MCF 10A (cell line): ENCODE measurements around the gene HBG2. TPM values are rescaled to one million over a fixed set of nuclear protein-coding genes. Genes with fewer than 3 reads are reported as not detected.

Experiments
- BruUV-seq: library from RNA; stranded (reverse); fragments of 400-500 nt; replicated peaks from 2 replicates; lab custom pipeline; 2021; lab: Mats Ljungman, UMichigan
- CTCF ChIA-PET: fragments of 300-600 bp; sonication (Branson Sonifier 250); formaldehyde crosslinking; extraction: SDS; loops from one replicate; lab custom pipeline; 2021; ENCODE audit warnings: antibody characterized with exemption, inconsistent platforms; lab: Yijun Ruan, JAX
- POLR2A ChIA-PET: fragments of 300-600, 350-650 bp; sonication (Branson Sonifier 250); formaldehyde crosslinking; extraction: SDS; loops from one replicate; lab custom pipeline; 2020; ENCODE audit warnings: antibody characterized with exemption, inconsistent platforms; lab: Yijun Ruan, JAX
- DNase-seq: peaks from one replicate; pipeline ENCODE4 v3.0.0-alpha.2; 2018; ENCODE audit not compliant: unreplicated experiment
- H3K27ac Mint-ChIP-seq: one replicate; pipeline ENCODE4 v1.8.0; 2022; ENCODE audit warnings: mild to moderate bottlenecking, low read depth, mixed read lengths; ENCODE audit not compliant: unreplicated experiment
- H3K27me3 Mint-ChIP-seq: one replicate; pipeline ENCODE4 v1.8.0; 2022; ENCODE audit warnings: mixed read lengths; ENCODE audit not compliant: insufficient read depth, unreplicated experiment
- H3K36me3 Mint-ChIP-seq: one replicate; pipeline ENCODE4 v1.8.0; 2022; ENCODE audit warnings: mild to moderate bottlenecking, moderate library complexity, mixed read lengths; ENCODE audit not compliant: insufficient read depth, unreplicated experiment
- H3K4me1 Mint-ChIP-seq: one replicate; pipeline ENCODE4 v1.8.0; 2022; ENCODE audit warnings: mixed read lengths; ENCODE audit not compliant: insufficient read depth, unreplicated experiment
- H3K4me3 Mint-ChIP-seq: one replicate; pipeline ENCODE4 v1.8.0; 2022; ENCODE audit warnings: mild to moderate bottlenecking, moderate library complexity, mixed read lengths; ENCODE audit not compliant: unreplicated experiment
- H3K9me3 Mint-ChIP-seq: one replicate; pipeline ENCODE4 v1.8.0; 2022; ENCODE audit warnings: mixed read lengths; ENCODE audit not compliant: unreplicated experiment
- CTCF ChIP-seq: fragments of 200-600 bp; IDR thresholded peaks from one replicate; pipeline ENCODE4 v1.8.0; 2022; ENCODE audit warnings: antibody characterized with exemption, mild to moderate bottlenecking; ENCODE audit not compliant: unreplicated experiment
- intact Hi-C: fragments of 100-400 bp; cut with micrococcal nuclease; formaldehyde crosslinking; loops from 2 replicates; pipeline ENCODE4 v1.14.1; 2022
- total RNA-seq: library from RNA; stranded (reverse); gene quantifications from 2 replicates; pipeline ENCODE4 v1.2.3, GENCODE V29; 2022

The HBG2 gene
- total RNA-seq, 1 experiment from 2014 or later, result not detected

DNA sequence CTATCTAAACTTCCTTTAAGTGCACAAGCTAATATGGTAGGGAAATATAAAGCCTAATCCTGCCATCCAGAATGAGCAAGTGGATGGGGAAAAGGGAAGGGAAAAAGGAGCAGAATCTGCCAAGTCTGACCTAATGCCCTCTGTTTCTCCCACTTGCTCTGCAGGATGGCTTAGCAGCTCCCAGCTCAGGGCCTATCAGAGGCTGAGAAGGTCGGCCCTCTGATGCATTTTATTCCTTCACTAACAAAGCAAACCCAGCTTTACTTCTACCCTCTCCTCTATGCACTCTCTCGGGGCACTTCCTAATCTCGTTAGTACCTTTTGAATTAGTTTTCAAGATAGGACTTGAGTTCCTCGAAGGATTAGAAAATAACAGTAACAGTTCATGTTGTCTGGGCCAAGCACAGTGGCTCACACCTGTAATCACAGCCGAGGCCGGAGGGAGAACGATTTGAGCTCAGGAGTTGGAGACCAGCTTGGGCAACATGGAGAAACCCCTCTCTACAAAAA, 44.1 kb downstream of the HBG2 start:
- Mint-ChIP-seq H3K36me3 (no peaks in the 10 kb centered on the region), H3K27ac (no peak overlapping the region)

GRCh38 chr11:5204787-5205186, 49.8 kb downstream of the HBG2 start:
- Mint-ChIP-seq H3K9me3 (no peaks in the 10 kb centered on the region), H3K27me3 (peaks cover 39% of the 10 kb centered on the region), H3K4me1 (peaks cover 5% of the 10 kb centered on the region), H3K36me3 (no peaks in the 10 kb centered on the region), H3K27ac (no peak overlapping the region), H3K4me3 (no peak overlapping the region)
- CTCF ChIA-PET, result interaction anchor here (0.6 to 3.3 kb wide), 13 partner anchors 9 to 1271 kb away, joined by 3 to 14 read pairs (median 3); no protein-coding TSS in a partner anchor
- DNase-seq, result peak; percentile 63
- POLR2A ChIA-PET, result no interaction called here
- no TSS peak for BruUV-seq
- intact Hi-C loops, result loop anchor here (1.0 to 5.0 kb wide), 5 partner anchors 80 to 604 kb away; partner anchors contain the start of gene OR52N2
- TF ChIP-seq CTCF, result peak; percentile 58

More for the DNA sequence above, 44.1 kb downstream of the HBG2 start:
- no peak overlapping the region for H3K4me3 Mint-ChIP-seq
- peaks cover 5% of the 10 kb centered on the region for H3K4me1 Mint-ChIP-seq
- H3K27me3 Mint-ChIP-seq, result peaks cover 11% of the 10 kb centered on the region
- no peak for TF ChIP-seq CTCF
- intact Hi-C loops, result no loop called here
- BruUV-seq, result no TSS peak
- H3K9me3 Mint-ChIP-seq, result no peaks in the 10 kb centered on the region
- POLR2A ChIA-PET, result no interaction called here
- DNase-seq, result no peak
- CTCF ChIA-PET, result interaction anchor here (0.8 kb wide), 1 partner anchor 81 kb away, joined by 4 read pairs; no protein-coding TSS in a partner anchor

GRCh38 chr11:5203366-5203765, 51.2 kb downstream of the HBG2 start:
- Mint-ChIP-seq H3K4me1 (peaks cover 5% of the 10 kb centered on the region), H3K27me3 (peaks cover 46% of the 10 kb centered on the region), H3K4me3 (no peak overlapping the region), H3K27ac (no peak overlapping the region), H3K36me3 (no peaks in the 10 kb centered on the region), H3K9me3 (no peaks in the 10 kb centered on the region)
- no peak for TF ChIP-seq CTCF
- intact Hi-C loops, result no loop called here
- BruUV-seq, result no TSS peak
- DNase-seq, result no peak
- CTCF ChIA-PET, result interaction anchor here (0.6 to 3.3 kb wide), 13 partner anchors 9 to 1152 kb away, joined by 3 to 18 read pairs (median 3); no protein-coding TSS in a partner anchor
- POLR2A ChIA-PET, result no interaction called here

Other genes with a start within 250 kb of the HBG2 start
- not detected in 2 replicates for gene OR52J3, start 208.3 kb downstream of the HBG2 start, total RNA-seq
- not detected in 2 replicates for gene OR52E2, start 195.2 kb downstream of the HBG2 start, total RNA-seq
- gene OR52E1, start 185.2 kb downstream of the HBG2 start, total RNA-seq, result not detected in 2 replicates
- gene OR52A5, start 116.4 kb downstream of the HBG2 start, total RNA-seq, result not detected in 2 replicates
- gene OR52A1, start 100.0 kb downstream of the HBG2 start, total RNA-seq, result not detected in 2 replicates
- not detected in 2 replicates for gene OR51V1, start 54.1 kb downstream of the HBG2 start, total RNA-seq
- not detected in 2 replicates for gene HBB, start 27.7 kb downstream of the HBG2 start, total RNA-seq
- not detected in 2 replicates for gene HBD, start 20.3 kb downstream of the HBG2 start, total RNA-seq
- gene HBG1, start 4.9 kb downstream of the HBG2 start, total RNA-seq, result not detected in 2 replicates
- not detected in 2 replicates for gene HBE1, start 15.2 kb upstream of the HBG2 start, total RNA-seq
- gene OR51B4, start 47.2 kb upstream of the HBG2 start, total RNA-seq, result not detected in 2 replicates
- gene OR51B2, start 69.5 kb upstream of the HBG2 start, total RNA-seq, result not detected in 2 replicates
- gene OR51B5, start 88.7 kb upstream of the HBG2 start, total RNA-seq, result not detected in 2 replicates
- not detected in 2 replicates for gene OR51B6, start 96.7 kb upstream of the HBG2 start, total RNA-seq
- not detected in 2 replicates for gene OR51M1, start 129.0 kb upstream of the HBG2 start, total RNA-seq
- gene OR51Q1, start 167.3 kb upstream of the HBG2 start, total RNA-seq, result not detected in 2 replicates
- not detected in 2 replicates for gene OR51I1, start 186.7 kb upstream of the HBG2 start, total RNA-seq
- gene OR51I2, start 194.5 kb upstream of the HBG2 start, total RNA-seq, result not detected in 2 replicates
- gene OR52D1, start 233.9 kb upstream of the HBG2 start, total RNA-seq, result not detected in 2 replicates